ENCODE results near the gene PLN. TPM values are rescaled to one million over a fixed set of nuclear protein-coding genes. Genes with fewer than 3 reads are reported as not detected.

The PLN gene
- total RNA-seq, 1 experiment from 2014 or later = not detected

GRCh38 chr6:118505656-118506055 lies 42.4 kb upstream of the PLN start:
- no peak overlapping the region for H3K4me2 ChIP-seq
- H2AFZ ChIP-seq = no peak overlapping the region
- no peak overlapping the region for H3K4me3 ChIP-seq
- H3K9me3 ChIP-seq (ENCODE audit: insufficient read depth, low read depth) = no peaks in the 10 kb centered on the region
- no peaks in the 10 kb centered on the region for H3K9me2 ChIP-seq (ENCODE audit: insufficient read depth)
- TF ChIP-seq EZH2 (IDR thresholded peaks at IDR 0.05; ENCODE audit: low read depth) = no peak
- TF ChIP-seq CTCF (conservative IDR thresholded peaks at IDR 0.05) = no peak
- H3K27me3 ChIP-seq (ENCODE audit: insufficient read depth, low read depth) = no peaks in the 10 kb centered on the region
- no peaks in the 10 kb centered on the region for H3K79me2 ChIP-seq (ENCODE audit: low read depth)
- POLR2A ChIA-PET (ENCODE audit: unreplicated experiment) = no interaction called here
- no peak for DNase-seq
- BruUV-seq (replicated peaks) = no TSS peak
- no peaks in the 10 kb centered on the region; the same call in 1 of the 2 replicates for H3K36me3 ChIP-seq (ENCODE audit: low read depth)
- H3K27ac ChIP-seq = no peak overlapping the region
- no peaks in the 10 kb centered on the region for H3F3A ChIP-seq (ENCODE audit: insufficient read depth, low read depth)
- no peaks in the 10 kb centered on the region for H3K4me1 ChIP-seq (replicated peaks; ENCODE audit: insufficient read depth)
- no peaks in the 10 kb centered on the region for H4K20me1 ChIP-seq (ENCODE audit: insufficient read depth)
- intact Hi-C loops (cut with micrococcal nuclease; ENCODE audit: unreplicated experiment) = loop anchor here (5.0 kb wide), 2 partner anchors 223 to 528 kb away; no protein-coding TSS in a partner anchor
- CTCF ChIA-PET = no interaction called here

GRCh38 chr6:118506071-118506638 lies 41.9 kb upstream of the PLN start:
- TF ChIP-seq EZH2 (IDR thresholded peaks at IDR 0.05; ENCODE audit: low read depth) (no peak), CTCF (conservative IDR thresholded peaks at IDR 0.05) (no peak)
- intact Hi-C loops (cut with micrococcal nuclease; ENCODE audit: unreplicated experiment) = loop anchor here (5.0 kb wide), 2 partner anchors 224 to 529 kb away; no protein-coding TSS in a partner anchor
- H3K4me2 ChIP-seq = no peak overlapping the region
- no peaks in the 10 kb centered on the region for H3K27me3 ChIP-seq (ENCODE audit: insufficient read depth, low read depth)
- no peak overlapping the region for H3K4me3 ChIP-seq
- ChIA-PET CTCF (no interaction called here), POLR2A (ENCODE audit: unreplicated experiment) (no interaction called here)
- H4K20me1 ChIP-seq (ENCODE audit: insufficient read depth) = no peaks in the 10 kb centered on the region
- H3K36me3 ChIP-seq (ENCODE audit: low read depth) = no peaks in the 10 kb centered on the region; the same call in 1 of the 2 replicates
- no peak overlapping the region for H2AFZ ChIP-seq
- BruUV-seq (replicated peaks) = no TSS peak
- H3K27ac ChIP-seq = no peak overlapping the region
- H3K4me1 ChIP-seq (replicated peaks; ENCODE audit: insufficient read depth) = no peaks in the 10 kb centered on the region
- no peaks in the 10 kb centered on the region for H3K9me3 ChIP-seq (ENCODE audit: insufficient read depth, low read depth)
- no peak for DNase-seq
- H3F3A ChIP-seq (ENCODE audit: insufficient read depth, low read depth) = no peaks in the 10 kb centered on the region
- no peaks in the 10 kb centered on the region for H3K79me2 ChIP-seq (ENCODE audit: low read depth)
- no peaks in the 10 kb centered on the region for H3K9me2 ChIP-seq (ENCODE audit: insufficient read depth)

GRCh38 chr6:118507636-118508035 lies 40.5 kb upstream of the PLN start:
- Histone ChIP-seq H3K4me2 (no peak overlapping the region), H3K9me2 (ENCODE audit: insufficient read depth) (no peaks in the 10 kb centered on the region), H3K36me3 (ENCODE audit: low read depth) (no peaks in the 10 kb centered on the region; the same call in 1 of the 2 replicates), H4K20me1 (ENCODE audit: insufficient read depth) (no peaks in the 10 kb centered on the region), H3F3A (ENCODE audit: insufficient read depth, low read depth) (no peaks in the 10 kb centered on the region), H3K9me3 (ENCODE audit: insufficient read depth, low read depth) (no peaks in the 10 kb centered on the region), H3K4me1 (replicated peaks; ENCODE audit: insufficient read depth) (no peaks in the 10 kb centered on the region), H3K27ac (no peak overlapping the region), H3K4me3 (no peak overlapping the region), H2AFZ (no peak overlapping the region), H3K27me3 (ENCODE audit: insufficient read depth, low read depth) (no peaks in the 10 kb centered on the region), H3K79me2 (ENCODE audit: low read depth) (no peaks in the 10 kb centered on the region)
- intact Hi-C loops (cut with micrococcal nuclease; ENCODE audit: unreplicated experiment) = loop anchor here (5.0 kb wide), 2 partner anchors 225 to 530 kb away; no protein-coding TSS in a partner anchor
- DNase-seq = no peak
- BruUV-seq (replicated peaks) = no TSS peak
- POLR2A ChIA-PET (ENCODE audit: unreplicated experiment) = no interaction called here
- CTCF ChIA-PET = no interaction called here
- TF ChIP-seq EZH2 (IDR thresholded peaks at IDR 0.05; ENCODE audit: low read depth) = no peak
- no peak for TF ChIP-seq CTCF (conservative IDR thresholded peaks at IDR 0.05)

Data from PC-9 (cell line).